Neural crest cell (in vitro differentiated cells): ENCODE measurements around the gene GSTP1. TPM values are rescaled to one million over a fixed set of nuclear protein-coding genes. Genes with fewer than 3 reads are reported as not detected.
A peak's percentile ranks its signal among the peaks of the same experiment; 100 is the strongest.

Source experiments
- DNase-seq: peaks from one replicate; pipeline ENCODE4 v3.0.0; 2021; ENCODE audit warnings: low read depth, mixed read lengths, low spot score
- H3K27ac Mint-ChIP-seq: one replicate; pipeline ENCODE4 v1.8.0; 2021; ENCODE audit warnings: mild to moderate bottlenecking, mixed read lengths; ENCODE audit not compliant: unreplicated experiment
- H3K27me3 Mint-ChIP-seq: 2 replicates; pipeline ENCODE4 v1.8.0; 2021; ENCODE audit warnings: low read depth, mild to moderate bottlenecking, mixed read lengths
- H3K36me3 Mint-ChIP-seq: 2 replicates; pipeline ENCODE4 v1.8.0; 2021; ENCODE audit warnings: low read depth, mild to moderate bottlenecking, mixed read lengths
- H3K4me1 Mint-ChIP-seq: 2 replicates; pipeline ENCODE4 v1.8.0; 2021; ENCODE audit warnings: mixed read lengths
- H3K4me3 Mint-ChIP-seq: one replicate; pipeline ENCODE4 v1.8.0; 2021; ENCODE audit warnings: mild to moderate bottlenecking, mixed read lengths
- H3K9me3 Mint-ChIP-seq: 2 replicates; pipeline ENCODE4 v1.8.0; 2021; ENCODE audit warnings: mixed read lengths
- total RNA-seq: library from RNA; stranded (reverse); gene quantifications from 2 replicates; pipeline ENCODE4 v1.2.1, GENCODE V29; 2021
- TF ChIP-seq, protein P1 (sequence below): fragments of 200-600 bp; sonication (generic); conservative IDR thresholded peaks from 2 replicates; pipeline ENCODE4 v1.5.0; 2021; ENCODE audit warnings: antibody characterized with exemption, mild to moderate bottlenecking

Gene GSTP1
- total RNA-seq, 1 donor from 2014 or later, result 780 TPM

DNA sequence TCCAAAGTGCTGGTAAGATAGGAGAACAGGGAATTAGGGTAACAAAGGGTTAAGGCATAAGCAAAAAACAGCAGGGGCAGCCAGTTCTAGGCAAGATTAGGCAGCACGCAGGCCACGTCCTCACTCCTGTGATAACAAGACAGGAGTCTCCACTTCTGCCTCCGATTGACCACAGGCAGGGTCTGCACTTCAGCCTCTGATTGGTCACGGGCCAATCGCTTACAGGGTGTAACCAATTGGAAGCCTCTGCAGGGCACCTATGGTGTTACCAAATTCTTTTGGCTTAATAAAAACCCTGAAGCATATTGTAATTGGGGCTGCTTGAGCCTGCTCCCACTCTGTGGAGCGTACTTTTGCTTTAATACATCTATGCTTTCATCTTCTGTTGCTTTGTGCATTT, 12.2 kb upstream of the GSTP1 start:
- Mint-ChIP-seq H3K27me3 (peaks cover 26% of the 10 kb centered on the region), H3K4me3 (no peak overlapping the region), H3K27ac (no peak overlapping the region), H3K36me3 (no peaks in the 10 kb centered on the region), H3K9me3 (no peaks in the 10 kb centered on the region), H3K4me1 (peaks cover 4% of the 10 kb centered on the region)
- DNase-seq, result no peak
- TF ChIP-seq, protein P1, sequence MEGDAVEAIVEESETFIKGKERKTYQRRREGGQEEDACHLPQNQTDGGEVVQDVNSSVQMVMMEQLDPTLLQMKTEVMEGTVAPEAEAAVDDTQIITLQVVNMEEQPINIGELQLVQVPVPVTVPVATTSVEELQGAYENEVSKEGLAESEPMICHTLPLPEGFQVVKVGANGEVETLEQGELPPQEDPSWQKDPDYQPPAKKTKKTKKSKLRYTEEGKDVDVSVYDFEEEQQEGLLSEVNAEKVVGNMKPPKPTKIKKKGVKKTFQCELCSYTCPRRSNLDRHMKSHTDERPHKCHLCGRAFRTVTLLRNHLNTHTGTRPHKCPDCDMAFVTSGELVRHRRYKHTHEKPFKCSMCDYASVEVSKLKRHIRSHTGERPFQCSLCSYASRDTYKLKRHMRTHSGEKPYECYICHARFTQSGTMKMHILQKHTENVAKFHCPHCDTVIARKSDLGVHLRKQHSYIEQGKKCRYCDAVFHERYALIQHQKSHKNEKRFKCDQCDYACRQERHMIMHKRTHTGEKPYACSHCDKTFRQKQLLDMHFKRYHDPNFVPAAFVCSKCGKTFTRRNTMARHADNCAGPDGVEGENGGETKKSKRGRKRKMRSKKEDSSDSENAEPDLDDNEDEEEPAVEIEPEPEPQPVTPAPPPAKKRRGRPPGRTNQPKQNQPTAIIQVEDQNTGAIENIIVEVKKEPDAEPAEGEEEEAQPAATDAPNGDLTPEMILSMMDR, result no peak

DNA sequence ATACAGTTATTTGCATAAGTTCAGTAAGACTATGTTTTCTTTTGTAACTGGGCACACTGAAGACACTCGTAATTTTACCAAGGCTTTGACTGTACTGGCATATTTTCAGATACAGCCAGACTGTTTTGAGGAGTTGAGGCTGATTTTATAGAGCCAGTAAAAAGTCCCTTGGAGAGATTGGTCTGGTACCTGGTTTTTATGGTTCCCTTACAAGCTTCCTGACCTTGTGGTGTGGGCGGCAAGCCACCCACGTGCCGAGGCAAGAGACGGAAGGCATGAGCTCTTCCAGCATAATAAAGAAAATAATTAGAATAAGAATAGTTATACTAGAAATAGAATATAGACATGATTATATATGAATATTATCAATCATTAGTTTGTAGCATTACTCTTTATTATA, 11.3 kb upstream of the GSTP1 start:
- Mint-ChIP-seq H3K27ac (no peak overlapping the region), H3K27me3 (peaks cover 34% of the 10 kb centered on the region), H3K36me3 (no peaks in the 10 kb centered on the region), H3K9me3 (no peaks in the 10 kb centered on the region), H3K4me3 (no peak overlapping the region), H3K4me1 (peaks cover 4% of the 10 kb centered on the region)
- DNase-seq, result no peak
- TF ChIP-seq, protein P1, result no peak

DNA sequence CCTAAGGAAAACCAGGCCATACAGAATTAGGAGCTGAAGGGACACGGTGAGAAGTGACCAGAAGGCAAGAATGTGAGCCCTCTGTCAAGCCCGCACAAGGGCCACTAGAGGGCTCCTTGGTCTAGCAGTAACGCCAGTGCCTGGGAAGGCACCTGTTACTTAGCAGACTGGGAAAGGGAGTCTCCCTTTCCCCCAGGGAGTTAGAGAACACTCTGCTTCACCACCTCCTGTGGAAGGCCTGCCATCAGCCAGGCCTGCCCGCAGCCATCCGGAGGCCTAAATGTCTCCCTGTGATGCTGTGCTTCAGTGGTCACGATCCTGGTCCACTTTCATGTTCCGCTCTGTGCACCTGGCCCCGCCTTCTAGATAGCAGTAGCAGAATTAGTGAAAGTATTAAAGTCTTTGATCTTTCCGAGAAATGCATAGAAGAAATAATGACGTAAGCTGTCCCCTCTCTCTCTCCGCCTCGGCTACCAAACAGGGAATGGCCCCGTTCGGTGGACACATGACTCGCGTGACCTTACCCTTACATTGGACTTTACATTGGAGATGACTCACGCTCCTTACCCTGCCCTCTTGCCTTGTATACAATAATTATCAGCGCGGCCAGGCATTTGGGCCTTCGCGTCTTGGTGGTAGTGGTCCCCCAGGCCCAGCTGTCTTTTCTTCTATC, 10.7 kb upstream of the GSTP1 start:
- no peaks in the 10 kb centered on the region for H3K36me3 Mint-ChIP-seq
- DNase-seq, result peak; percentile 30
- no peak overlapping the region for H3K4me3 Mint-ChIP-seq
- H3K4me1 Mint-ChIP-seq, result peaks cover 4% of the 10 kb centered on the region
- H3K27ac Mint-ChIP-seq, result no peak overlapping the region
- TF ChIP-seq, protein P1, result peak; percentile 87
- no peaks in the 10 kb centered on the region for H3K9me3 Mint-ChIP-seq
- H3K27me3 Mint-ChIP-seq, result peaks cover 36% of the 10 kb centered on the region

DNA sequence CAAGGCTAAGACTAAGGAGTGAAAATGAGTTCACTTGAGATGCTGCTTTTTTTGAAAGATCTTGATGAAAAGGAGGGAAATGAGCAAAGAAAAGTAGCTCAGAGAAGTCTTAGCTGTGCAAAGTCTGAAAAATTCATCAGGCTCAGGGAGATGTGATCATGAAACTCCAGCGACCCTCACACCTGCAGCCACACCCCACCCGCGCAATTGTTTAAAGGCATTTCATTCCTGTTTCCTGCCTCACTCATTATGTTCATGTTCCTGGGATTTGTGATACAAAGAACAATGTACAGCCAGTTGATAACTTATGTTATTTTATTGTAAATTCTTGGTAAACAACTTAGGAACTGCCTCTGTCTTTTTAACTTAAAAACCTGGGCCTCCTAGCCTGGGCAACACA, 8.7 kb upstream of the GSTP1 start:
- TF ChIP-seq, protein P1, result no peak
- Mint-ChIP-seq H3K27ac (no peak overlapping the region), H3K4me1 (peaks cover 4% of the 10 kb centered on the region), H3K36me3 (no peaks in the 10 kb centered on the region), H3K9me3 (no peaks in the 10 kb centered on the region), H3K4me3 (no peak overlapping the region), H3K27me3 (peaks cover 50% of the 10 kb centered on the region)
- no peak for DNase-seq

DNA sequence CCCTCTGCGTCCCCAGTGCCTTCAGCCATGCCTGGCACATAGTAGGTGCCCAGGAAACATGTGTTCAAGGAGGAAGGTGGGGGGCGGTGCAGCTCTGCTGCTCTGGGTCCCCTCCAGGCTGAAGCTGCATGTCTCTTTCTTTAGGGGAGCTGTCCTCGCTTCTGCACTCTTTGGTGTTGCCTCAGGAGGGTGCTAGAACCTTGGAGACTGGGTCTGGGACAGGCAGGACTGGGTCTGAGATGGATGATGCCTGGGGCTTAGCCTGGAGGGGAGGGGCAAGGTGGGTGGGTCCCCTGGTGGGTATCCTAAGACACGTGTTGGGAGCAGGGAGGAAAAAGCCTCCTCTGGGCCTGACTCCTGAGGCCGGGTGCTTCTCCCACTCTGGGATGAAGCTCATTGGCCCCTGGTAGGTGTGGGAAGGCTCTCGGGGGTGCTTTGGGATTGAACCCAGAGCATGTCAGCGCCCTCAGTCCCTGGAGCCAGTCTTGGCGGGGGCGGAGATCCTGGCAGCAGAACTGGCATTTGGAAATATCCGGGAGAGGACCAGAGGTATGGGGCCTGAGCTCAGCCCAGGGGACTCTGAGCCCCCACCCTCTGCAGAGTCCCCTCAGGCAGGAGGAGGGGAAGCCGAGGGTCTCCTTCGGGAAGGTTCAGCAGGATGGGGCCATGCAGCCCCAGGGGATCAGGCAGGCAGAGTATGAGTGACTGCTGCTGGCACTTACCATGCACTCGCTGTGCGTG, 6.7 kb upstream of the GSTP1 start:
- no peak for DNase-seq
- H3K27me3 Mint-ChIP-seq, result peaks cover 67% of the 10 kb centered on the region
- H3K4me3 Mint-ChIP-seq, result no peak overlapping the region
- H3K9me3 Mint-ChIP-seq, result no peaks in the 10 kb centered on the region
- TF ChIP-seq, protein P1, result no peak
- H3K4me1 Mint-ChIP-seq, result peaks cover 14% of the 10 kb centered on the region
- no peak overlapping the region for H3K27ac Mint-ChIP-seq
- H3K36me3 Mint-ChIP-seq, result no peaks in the 10 kb centered on the region
